ENCODE data around the gene PLXNA4.

The PLXNA4 gene

DNA sequence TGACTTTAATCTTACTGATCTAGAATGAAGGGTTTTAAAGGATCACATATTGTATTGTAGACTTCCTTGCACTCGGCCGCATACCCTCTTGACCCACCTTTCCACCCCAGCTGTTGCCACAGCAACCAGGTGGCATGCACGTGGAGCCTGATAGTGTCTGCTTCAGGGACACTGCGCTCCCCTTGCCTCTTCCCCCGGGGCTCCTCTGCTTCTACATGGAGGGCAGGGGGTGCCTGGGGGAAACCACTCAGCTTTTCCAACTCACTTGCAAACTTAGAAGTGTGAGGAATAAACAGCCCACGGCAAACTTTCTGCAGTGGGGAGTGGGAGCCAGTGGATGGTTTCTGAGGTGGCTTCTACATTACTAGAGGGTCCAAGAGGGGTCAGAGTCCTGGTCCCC is 458.6 kb downstream of the PLXNA4 start:
- TF ChIP-seq, protein P1, sequence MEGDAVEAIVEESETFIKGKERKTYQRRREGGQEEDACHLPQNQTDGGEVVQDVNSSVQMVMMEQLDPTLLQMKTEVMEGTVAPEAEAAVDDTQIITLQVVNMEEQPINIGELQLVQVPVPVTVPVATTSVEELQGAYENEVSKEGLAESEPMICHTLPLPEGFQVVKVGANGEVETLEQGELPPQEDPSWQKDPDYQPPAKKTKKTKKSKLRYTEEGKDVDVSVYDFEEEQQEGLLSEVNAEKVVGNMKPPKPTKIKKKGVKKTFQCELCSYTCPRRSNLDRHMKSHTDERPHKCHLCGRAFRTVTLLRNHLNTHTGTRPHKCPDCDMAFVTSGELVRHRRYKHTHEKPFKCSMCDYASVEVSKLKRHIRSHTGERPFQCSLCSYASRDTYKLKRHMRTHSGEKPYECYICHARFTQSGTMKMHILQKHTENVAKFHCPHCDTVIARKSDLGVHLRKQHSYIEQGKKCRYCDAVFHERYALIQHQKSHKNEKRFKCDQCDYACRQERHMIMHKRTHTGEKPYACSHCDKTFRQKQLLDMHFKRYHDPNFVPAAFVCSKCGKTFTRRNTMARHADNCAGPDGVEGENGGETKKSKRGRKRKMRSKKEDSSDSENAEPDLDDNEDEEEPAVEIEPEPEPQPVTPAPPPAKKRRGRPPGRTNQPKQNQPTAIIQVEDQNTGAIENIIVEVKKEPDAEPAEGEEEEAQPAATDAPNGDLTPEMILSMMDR (IDR thresholded peaks at IDR 0.05; ENCODE audit: low read depth, low read length) = no peak
- H3K4me3 ChIP-seq (ENCODE audit: low read depth, low read length) = no peak overlapping the region

DNA sequence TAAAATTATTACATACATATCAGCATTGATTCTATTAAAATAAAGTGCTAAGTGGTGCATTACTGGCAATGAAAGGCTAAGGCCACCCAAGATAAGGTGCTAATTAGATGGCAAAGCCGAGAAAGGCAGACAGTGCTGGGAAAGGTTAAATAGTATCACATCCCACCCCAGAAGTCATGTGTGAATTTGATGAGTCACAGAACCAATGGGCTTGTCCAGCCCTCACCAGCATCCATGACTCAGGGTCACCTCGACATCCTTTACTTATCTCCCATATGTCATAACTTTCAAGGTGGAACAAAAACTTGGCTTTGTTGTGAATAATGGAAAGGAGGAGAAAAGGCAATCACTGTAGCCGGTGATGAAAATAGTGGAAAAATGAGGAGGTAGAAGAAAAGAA is 459.1 kb downstream of the PLXNA4 start:
- TF ChIP-seq, protein P1 (IDR thresholded peaks at IDR 0.05; ENCODE audit: low read depth, low read length) = no peak
- no peak overlapping the region for H3K4me3 ChIP-seq (ENCODE audit: low read depth, low read length)

DNA sequence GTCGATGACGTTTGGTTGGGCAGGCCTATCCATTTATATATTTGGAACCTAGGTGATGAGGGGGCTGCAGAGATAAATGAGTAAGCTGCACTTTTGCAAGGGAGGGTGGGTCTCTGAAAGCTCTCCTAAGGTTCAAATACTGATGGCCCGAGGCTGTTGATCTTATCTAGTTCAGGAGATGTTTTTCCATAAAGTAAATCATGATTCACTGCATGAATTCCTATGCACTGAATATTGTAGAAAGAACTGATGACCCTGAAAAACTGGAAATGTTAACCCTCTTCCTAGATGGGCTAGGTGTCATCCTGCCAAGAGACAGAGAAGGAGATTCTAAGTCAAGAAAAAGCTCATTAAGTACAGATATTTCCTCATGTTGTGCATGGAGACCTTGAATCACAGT is 459.9 kb downstream of the PLXNA4 start:
- no peak overlapping the region for H3K4me3 ChIP-seq (ENCODE audit: low read depth, low read length)

DNA sequence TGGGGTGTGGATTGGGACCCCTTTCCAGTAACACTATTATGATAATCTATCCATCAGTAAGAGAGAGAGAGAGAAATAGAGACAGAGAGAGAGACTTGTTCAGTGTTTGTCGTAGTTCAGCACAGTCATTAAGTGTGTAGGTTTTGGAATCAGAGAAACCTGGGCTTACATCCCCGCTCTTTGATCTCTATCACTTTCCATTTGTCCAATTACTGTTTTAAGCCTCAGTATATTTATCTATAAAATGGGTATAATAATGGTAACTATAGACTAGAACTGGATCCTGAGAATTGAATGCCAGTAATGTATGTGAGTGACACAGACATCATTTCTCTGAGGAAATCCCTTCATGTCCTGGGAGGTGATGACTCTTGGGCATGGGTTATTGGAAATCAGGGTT is 460.5 kb downstream of the PLXNA4 start:
- TF ChIP-seq, protein P1 (IDR thresholded peaks at IDR 0.05; ENCODE audit: low read depth, low read length) = no peak
- H3K4me3 ChIP-seq (ENCODE audit: low read depth, low read length) = no peak overlapping the region

More for the DNA sequence above, 459.9 kb downstream of the PLXNA4 start:
- TF ChIP-seq, protein P1 (IDR thresholded peaks at IDR 0.05; ENCODE audit: low read depth, low read length) = no peak

DNA sequence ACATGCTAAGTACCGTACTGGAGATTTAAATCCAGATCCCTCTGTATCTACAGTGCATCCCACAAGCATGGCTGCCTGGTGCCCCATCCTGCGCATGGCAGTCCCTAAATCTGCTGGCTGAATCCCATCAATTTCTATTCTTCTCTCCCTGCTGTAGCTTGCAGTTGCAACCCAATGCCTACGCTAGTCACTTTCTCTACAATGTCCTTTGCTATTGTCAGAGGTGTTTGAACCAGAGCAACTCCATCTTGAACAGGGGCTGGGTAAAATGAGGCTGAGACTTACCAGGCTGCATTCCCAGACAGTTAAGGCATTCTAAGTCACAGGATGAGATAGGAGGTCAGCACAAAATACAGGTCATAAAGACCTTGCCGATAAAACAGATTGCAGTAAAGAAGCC is 461.2 kb downstream of the PLXNA4 start:
- TF ChIP-seq, protein P1 (IDR thresholded peaks at IDR 0.05; ENCODE audit: low read depth, low read length) = no peak
- H3K4me3 ChIP-seq (ENCODE audit: low read depth, low read length) = no peak overlapping the region

DNA sequence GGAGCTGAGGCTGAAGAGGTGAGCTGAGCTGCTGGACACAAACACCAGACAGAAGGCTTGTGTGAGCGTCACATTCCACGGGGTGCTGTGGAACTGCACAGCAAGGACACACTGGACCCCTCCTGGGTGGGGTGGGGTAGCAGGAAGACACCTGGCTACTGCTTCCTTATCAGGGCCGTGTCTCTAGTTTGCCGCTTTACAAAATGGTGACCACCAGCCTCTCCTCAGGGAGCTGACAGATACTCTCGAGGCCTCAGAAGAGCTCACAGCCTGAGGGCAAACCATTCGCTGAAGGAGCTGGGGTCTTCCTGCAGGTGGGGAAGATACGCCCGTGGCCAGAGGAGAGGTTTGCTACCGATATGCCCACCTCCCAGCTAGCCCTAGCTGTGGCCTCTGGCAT is 461.9 kb downstream of the PLXNA4 start:
- H3K4me3 ChIP-seq (ENCODE audit: low read depth, low read length) = no peak overlapping the region
- TF ChIP-seq, protein P1 (IDR thresholded peaks at IDR 0.05; ENCODE audit: low read depth, low read length) = no peak

DNA sequence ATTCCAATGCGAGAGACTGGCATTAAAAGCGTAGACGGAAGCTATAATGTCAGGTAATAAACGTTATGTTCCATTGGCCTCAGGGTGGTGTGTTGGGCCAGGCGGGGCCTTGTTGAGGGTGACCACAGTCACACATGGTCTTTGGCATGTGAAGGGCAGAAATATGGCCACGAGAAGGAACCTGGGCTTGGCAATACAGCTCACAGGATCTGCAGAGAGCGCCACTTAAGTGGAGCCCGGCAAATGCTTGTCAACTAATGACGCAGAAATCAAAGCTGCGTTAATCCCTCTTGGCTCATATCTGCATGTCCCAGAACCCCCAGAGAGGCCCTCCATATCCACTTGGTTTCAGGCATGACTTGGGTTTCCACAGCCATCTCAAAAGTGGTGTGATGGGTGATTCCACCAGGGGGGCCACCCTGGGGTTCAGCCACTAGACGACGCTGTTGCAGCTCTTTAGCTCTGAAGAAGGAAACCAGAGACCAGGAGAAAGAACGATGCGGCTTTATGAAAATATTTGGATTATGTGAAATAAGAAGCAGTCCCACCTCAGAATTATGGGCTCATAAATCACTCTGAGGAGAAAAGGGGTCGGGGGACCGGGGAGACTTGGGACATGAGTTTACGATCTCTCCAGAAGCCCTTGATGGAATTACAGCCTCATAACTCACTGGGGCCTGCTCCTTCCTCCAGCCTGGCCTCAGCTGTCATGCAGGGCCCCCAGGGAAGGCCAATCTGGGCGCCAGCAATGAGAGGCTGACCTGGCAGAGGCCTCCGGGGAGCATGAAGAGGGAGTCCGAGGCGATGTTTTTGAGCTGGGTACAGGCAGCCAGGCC is 462.5 kb downstream of the PLXNA4 start:
- TF ChIP-seq, protein P1 (IDR thresholded peaks at IDR 0.05; ENCODE audit: low read depth, low read length) = no peak

More for the DNA sequence above, 462.5 kb downstream of the PLXNA4 start:
- H3K4me3 ChIP-seq (ENCODE audit: low read depth, low read length) = no peak overlapping the region

Measured in WI38 (cell line).